Esophagus squamous epithelium (tissue), 4 donors: ENCODE data around the gene PAIP2.

Source experiments
- POLR2A ChIP-seq, 4 donors: fragments of 450-650 bp; IDR thresholded peaks; one replicate each; pipeline ENCODE4 v1.6.1; 2017; ENCODE audit warnings: antibody characterized with exemption in 4 of 4, mild to moderate bottlenecking in 4 of 4, moderate library complexity in 3 of 4
- TF ChIP-seq, protein P1 (sequence below), 6 experiments: fragments of 450-650 bp in 4 of 6; fragments of 200-600 bp in 2 of 6; sonication (generic) in 2 of 6; IDR thresholded peaks; one replicate each; pipeline ENCODE4 v1.5.1; 2016 to 2019; ENCODE audit warnings: antibody characterized with exemption in 6 of 6, mild to moderate bottlenecking in 4 of 6, moderate library complexity in 4 of 6

- TF ChIP-seq, protein P1, sequence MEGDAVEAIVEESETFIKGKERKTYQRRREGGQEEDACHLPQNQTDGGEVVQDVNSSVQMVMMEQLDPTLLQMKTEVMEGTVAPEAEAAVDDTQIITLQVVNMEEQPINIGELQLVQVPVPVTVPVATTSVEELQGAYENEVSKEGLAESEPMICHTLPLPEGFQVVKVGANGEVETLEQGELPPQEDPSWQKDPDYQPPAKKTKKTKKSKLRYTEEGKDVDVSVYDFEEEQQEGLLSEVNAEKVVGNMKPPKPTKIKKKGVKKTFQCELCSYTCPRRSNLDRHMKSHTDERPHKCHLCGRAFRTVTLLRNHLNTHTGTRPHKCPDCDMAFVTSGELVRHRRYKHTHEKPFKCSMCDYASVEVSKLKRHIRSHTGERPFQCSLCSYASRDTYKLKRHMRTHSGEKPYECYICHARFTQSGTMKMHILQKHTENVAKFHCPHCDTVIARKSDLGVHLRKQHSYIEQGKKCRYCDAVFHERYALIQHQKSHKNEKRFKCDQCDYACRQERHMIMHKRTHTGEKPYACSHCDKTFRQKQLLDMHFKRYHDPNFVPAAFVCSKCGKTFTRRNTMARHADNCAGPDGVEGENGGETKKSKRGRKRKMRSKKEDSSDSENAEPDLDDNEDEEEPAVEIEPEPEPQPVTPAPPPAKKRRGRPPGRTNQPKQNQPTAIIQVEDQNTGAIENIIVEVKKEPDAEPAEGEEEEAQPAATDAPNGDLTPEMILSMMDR (IDR thresholded peaks at IDR 0.05), result no peak
- TF ChIP-seq POLR2A (IDR thresholded peaks at IDR 0.05), result no peak
Measured at GRCh38 chr5:139377226-139377625, 35.6 kb downstream of the PAIP2 start.
